ENCODE measurements around the gene FAF1.

DNA sequence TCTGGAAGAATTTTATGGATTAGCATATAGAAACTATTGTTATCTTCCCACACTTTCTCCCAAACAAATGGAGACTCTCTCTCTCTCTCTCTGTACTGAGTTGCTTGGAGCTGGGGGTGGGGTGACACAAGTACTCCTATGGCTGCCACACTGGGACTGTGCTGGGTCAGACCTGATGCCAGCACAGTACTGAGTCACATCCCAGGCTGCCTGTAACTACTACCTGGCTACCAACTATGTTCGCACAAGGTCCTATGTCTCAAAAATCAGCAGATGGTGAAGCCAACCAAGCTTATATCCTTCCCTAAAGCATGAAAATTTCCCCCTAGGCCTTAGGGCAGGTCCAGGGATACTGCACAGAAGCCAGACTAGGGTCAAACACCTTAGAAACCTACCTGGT, 66.6 kb downstream of the FAF1 start:
- no peak for TF ChIP-seq POLR2A (IDR thresholded peaks at IDR 0.05)
- TF ChIP-seq, protein P1, sequence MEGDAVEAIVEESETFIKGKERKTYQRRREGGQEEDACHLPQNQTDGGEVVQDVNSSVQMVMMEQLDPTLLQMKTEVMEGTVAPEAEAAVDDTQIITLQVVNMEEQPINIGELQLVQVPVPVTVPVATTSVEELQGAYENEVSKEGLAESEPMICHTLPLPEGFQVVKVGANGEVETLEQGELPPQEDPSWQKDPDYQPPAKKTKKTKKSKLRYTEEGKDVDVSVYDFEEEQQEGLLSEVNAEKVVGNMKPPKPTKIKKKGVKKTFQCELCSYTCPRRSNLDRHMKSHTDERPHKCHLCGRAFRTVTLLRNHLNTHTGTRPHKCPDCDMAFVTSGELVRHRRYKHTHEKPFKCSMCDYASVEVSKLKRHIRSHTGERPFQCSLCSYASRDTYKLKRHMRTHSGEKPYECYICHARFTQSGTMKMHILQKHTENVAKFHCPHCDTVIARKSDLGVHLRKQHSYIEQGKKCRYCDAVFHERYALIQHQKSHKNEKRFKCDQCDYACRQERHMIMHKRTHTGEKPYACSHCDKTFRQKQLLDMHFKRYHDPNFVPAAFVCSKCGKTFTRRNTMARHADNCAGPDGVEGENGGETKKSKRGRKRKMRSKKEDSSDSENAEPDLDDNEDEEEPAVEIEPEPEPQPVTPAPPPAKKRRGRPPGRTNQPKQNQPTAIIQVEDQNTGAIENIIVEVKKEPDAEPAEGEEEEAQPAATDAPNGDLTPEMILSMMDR (IDR thresholded peaks at IDR 0.05): no peak

Measured in lower leg skin (tissue), 3 donors.